ENCODE results near the gene APP.
A peak's percentile ranks its signal among the peaks of the same experiment; 100 is the strongest.

APP gene

DNA sequence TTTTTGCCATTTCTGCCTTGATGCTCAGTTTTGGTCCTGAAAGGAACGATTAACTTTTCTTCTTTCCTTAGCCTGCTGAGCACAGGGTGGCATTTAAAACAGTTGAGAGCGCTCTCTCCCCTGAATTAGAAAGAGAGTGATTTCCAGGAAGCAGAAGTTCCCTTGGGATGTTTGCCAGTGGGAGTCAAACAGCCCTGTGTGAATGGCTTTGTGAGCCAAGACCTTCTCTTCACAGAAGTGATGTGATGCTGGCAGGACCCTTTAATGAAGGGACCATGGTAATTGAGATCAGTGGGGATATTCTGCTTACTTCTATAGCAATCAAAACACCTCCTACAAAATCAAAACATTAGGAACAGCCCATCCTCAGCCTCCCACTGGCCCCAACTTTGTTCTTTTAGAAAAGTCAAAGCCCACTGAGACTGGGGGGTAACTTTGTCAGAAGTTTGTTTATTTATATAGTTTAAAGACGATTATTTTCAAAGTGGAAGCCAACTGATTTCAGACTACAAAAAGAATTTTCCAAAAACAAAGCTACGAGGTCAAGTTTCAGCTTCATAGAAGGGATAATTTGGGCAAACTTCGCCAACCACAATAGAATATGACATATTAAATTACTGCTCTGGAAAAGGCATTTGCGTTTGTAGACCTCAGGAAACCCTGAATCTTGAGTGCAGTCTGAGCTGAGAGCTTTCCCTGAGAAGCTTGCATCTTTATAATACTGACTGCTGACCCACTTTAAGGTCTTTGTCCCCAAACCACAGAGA lies 313.1 kb downstream of the APP start:
- DNase-seq (ENCODE audit: low read depth in 2 of 2): peak in 1 of 2 donors; percentile 19
- TF ChIP-seq, protein P1, sequence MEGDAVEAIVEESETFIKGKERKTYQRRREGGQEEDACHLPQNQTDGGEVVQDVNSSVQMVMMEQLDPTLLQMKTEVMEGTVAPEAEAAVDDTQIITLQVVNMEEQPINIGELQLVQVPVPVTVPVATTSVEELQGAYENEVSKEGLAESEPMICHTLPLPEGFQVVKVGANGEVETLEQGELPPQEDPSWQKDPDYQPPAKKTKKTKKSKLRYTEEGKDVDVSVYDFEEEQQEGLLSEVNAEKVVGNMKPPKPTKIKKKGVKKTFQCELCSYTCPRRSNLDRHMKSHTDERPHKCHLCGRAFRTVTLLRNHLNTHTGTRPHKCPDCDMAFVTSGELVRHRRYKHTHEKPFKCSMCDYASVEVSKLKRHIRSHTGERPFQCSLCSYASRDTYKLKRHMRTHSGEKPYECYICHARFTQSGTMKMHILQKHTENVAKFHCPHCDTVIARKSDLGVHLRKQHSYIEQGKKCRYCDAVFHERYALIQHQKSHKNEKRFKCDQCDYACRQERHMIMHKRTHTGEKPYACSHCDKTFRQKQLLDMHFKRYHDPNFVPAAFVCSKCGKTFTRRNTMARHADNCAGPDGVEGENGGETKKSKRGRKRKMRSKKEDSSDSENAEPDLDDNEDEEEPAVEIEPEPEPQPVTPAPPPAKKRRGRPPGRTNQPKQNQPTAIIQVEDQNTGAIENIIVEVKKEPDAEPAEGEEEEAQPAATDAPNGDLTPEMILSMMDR (IDR thresholded peaks at IDR 0.05; ENCODE audit: low read depth, low read length): no peak
- no peak overlapping the region for H3K4me3 ChIP-seq (replicated peaks in 1 of 2; ENCODE audit: low read depth in 2 of 2, low read length in 2 of 2)

DNA sequence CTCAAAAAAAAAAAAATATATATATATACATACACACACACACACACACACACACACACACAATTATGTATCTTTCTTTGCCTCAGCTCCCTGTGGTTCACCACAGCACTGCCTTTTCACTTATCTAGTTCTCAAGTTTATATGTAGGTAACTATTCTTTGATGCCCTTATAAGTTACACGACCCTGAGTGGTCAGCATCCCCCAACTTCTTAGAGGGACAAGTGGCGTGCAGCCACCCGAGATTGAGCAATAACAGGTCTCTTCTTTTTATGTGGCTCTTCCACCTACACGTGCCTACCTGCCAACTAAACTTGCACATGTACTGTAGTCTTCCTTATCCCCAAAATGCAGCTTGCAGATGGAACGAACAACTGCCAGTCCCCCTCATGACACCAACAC lies 315.0 kb downstream of the APP start:
- TF ChIP-seq, protein P1 (IDR thresholded peaks at IDR 0.05; ENCODE audit: low read depth, low read length): no peak
- DNase-seq (ENCODE audit: low read depth in 2 of 2): peak in 1 of 2 donors; percentile 22
- no peak overlapping the region for H3K4me3 ChIP-seq (replicated peaks in 1 of 2; ENCODE audit: low read depth in 2 of 2, low read length in 2 of 2)

DNA sequence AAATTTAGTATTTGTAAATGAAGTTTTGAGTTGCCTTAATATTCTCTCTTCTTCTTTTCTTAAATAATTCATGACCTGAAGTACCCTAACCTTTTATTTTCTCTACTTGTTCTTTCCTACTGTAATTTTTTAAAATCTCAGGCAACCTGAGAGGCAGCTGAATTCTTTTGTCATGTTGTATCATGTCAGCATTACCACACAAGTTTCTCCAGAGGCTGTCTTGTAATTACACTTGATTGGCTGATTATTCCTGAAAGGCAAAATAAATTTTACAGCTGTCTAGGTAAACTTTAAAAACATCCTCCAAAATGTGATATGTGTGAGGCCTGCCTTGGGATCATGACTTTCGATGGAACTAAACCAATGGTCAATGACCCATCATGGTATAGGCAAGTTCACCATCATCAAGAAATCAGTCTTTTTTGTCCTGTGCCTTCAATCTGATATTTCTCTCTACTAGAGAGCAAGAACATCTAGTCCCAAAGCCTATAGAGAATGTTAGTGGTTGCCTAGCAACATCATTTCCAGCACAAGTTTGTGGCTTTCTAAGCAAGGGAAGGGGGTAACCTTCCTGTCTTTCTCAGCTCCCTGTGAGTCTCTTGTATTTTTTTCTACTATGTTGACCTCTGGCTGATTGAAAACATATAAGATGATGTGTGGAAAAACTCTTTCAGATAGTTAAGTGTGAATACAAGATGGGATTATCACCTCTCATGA lies 320.3 kb downstream of the APP start:
- H3K4me3 ChIP-seq (replicated peaks in 1 of 2; ENCODE audit: low read depth in 2 of 2, low read length in 2 of 2): no peak overlapping the region
- DNase-seq (ENCODE audit: low read depth in 2 of 2): peak in 1 of 2 donors; percentile 11
- TF ChIP-seq, protein P1 (IDR thresholded peaks at IDR 0.05; ENCODE audit: low read depth, low read length): no peak

DNA sequence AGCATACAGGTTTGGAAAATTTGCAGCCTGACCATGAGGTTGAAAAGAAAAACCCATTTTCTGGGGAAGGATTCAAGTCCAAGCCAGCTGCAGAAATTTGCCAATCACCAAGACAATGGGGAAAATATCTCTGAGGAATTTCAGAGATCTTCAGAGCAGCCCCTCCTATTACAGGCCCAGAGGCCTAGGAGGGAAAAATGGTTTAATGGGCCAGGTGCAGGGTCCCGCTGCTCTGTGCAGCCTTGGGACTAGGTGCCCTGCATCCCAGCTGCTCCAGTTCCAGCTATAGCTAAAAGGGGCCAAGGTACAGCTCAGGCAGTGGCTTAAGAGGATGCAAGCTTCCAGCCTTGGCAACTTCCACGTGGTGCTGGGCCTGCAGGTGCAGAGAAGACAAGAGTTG lies 322.3 kb downstream of the APP start:
- TF ChIP-seq, protein P1 (IDR thresholded peaks at IDR 0.05; ENCODE audit: low read depth, low read length): no peak
- H3K4me3 ChIP-seq (replicated peaks in 1 of 2; ENCODE audit: low read depth in 2 of 2, low read length in 2 of 2): no peak overlapping the region
- no peak for DNase-seq (ENCODE audit: low read depth in 2 of 2)

DNA sequence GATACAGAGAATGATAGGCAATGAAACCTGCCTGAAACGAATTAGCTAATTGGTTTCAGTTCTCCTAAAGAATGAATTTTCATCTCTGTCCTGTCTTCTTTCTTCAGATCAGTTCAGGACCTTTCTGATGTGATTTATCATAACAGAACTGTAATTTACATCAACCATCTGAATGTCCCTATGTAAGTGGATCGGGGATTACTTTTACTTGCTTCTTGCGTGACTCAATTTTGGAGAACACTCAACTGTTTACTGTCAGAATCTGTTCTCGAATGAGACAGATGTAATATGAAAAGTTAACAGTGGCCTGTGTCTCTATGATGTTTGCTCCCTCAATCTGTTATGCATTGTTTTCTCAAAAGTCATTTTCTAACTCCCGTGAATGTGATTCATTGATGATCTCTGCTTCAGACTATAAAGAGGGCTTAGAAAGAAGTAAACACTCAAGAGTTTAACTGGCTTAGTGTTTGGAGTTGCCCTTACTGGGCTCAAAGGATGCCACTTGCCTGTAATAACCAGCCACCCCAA lies 324.8 kb downstream of the APP start:
- TF ChIP-seq, protein P1 (IDR thresholded peaks at IDR 0.05; ENCODE audit: low read depth, low read length): no peak
- no peak overlapping the region for H3K4me3 ChIP-seq (replicated peaks in 1 of 2; ENCODE audit: low read depth in 2 of 2, low read length in 2 of 2)
- DNase-seq (ENCODE audit: low read depth in 2 of 2): no peak

DNA sequence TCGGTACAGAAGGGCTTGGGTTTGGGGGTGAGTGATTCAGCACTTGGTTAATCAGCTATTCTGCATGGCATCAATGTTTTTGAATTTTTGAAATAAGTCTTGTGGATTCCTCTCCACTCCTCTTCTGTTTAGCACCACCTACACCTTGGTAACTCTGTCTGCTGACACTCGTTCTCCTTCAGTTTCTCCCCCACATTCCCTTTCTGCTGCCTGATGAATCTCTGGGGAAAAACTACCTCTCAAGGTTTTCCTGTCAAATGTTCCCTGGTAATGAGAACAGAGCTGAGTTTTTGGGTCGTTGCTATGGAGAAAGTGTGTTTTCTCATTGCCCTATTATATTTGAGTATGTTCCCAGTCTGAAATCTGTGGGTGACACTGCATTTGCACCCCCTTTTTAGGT lies 327.6 kb downstream of the APP start:
- no peak for DNase-seq (ENCODE audit: low read depth in 2 of 2)
- H3K4me3 ChIP-seq (replicated peaks in 1 of 2; ENCODE audit: low read depth in 2 of 2, low read length in 2 of 2): no peak overlapping the region
- TF ChIP-seq, protein P1 (IDR thresholded peaks at IDR 0.05; ENCODE audit: low read depth, low read length): no peak

Data from cardiac fibroblast (primary cell).